ENCODE results near the gene RNU1-1.
A peak's percentile ranks its signal among the peaks of the same experiment; 100 is the strongest.
"Not testable (repeated sequence)": the region's sequence is repeated elsewhere in the genome, so short reads cannot be mapped to it uniquely, and the experiment has no call there.

Gene RNU1-1

DNA sequence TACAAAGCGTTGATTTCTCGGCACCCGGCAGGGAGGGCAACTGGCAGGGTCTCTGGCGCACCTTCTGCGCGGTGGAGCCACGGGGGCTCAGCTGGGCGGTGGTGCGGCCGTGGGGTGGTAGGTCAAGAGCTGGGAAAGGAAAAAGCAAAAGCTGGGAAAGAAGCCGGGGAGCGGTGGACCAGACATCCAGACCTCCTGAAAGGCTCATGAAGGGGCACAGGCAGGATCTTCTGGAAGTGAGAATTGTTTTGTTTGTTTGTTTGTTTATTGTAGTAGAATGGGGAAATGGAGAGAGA, 7.2 kb upstream of the RNU1-1 start:
- no peak for DNase-seq

DNA sequence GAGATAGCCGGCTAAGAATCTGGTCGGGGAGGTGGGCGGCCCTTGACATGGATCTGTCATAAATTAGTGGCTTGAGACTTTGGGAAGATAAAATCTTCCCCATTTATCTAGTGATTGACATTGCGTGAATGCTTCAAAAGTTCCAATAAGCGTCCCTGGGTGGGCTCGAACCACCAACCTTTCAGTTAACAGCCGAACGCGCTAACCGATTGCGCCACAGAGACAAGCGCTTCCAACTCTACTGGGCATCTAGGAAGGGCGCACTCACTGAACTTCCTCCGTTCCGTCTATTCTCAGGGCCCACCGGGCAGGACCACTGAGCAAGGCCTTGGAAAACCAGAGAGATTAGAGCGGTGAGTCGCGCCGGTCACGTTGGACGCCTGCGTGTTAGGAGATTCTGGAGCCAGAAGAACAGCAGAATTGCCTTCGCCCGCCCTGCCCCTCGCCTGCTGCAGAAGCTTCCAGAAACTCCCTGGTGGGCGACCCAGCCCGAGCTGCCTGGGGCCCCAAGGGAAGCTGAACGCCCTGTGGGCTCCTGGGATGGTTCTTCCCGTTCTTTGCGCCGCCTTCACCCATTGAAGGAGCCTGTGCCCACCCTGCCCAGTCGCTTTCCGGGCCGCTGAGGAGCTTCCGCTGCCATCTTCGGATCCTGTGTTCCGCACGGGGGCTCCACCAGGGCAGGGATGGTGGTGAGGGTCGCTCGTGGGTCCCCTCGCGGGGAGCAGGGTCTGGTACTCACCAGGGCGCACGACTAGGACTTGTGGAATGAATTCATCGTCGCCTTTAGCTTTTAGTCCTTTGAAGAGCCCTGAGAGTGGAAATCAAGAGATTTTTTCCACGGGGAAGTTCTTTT, 6.6 kb upstream of the RNU1-1 start:
- not testable (repeated sequence) for DNase-seq

DNA sequence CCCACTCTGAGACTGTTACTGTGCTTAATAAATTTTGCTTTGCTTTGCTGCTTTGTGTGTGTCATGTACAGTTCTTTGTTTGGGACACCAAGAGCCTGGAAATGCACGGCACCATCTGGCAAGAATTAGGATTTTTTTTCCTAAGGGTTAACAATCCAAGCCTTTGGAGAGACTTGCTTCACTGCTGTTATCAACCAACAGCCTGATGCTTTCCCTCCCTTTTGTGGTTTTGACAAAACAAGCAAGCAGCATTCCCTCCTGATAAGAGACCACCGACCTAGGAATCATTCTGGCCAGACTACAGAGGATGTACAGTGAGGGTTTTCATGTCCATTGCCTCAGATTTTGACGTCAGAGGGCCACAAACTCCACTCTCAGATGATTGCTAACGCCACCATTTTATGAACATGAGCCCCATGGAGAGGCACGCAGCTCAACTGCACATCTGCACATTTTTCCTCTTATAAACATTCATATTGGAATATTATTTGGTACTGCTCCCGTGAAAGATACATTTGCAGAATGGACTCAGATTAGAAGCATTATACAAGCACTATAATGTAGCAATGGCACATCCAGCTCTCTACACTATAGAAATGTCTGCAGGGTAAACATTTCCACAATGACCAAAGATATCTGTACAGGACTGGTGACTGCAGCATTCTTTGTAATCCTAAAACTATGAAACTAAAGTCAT, 5.3 kb upstream of the RNU1-1 start:
- DNase-seq: not testable (repeated sequence)

DNA sequence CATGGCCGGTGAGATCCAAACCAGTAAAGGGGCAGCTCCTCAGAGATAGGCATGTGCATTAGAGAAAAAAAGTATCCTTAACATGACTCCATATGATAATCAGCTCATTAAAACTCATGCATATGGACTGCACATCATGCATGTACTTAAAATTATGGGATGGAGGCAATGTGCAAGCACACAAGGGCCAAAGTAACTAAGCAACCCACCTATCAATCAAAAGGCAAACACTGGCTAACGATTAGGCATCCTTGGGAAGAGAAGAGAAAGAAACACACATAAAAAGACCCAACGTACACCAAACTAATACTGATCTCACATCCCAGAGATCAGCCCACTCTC, 4.8 kb upstream of the RNU1-1 start:
- DNase-seq: not testable (repeated sequence)

DNA sequence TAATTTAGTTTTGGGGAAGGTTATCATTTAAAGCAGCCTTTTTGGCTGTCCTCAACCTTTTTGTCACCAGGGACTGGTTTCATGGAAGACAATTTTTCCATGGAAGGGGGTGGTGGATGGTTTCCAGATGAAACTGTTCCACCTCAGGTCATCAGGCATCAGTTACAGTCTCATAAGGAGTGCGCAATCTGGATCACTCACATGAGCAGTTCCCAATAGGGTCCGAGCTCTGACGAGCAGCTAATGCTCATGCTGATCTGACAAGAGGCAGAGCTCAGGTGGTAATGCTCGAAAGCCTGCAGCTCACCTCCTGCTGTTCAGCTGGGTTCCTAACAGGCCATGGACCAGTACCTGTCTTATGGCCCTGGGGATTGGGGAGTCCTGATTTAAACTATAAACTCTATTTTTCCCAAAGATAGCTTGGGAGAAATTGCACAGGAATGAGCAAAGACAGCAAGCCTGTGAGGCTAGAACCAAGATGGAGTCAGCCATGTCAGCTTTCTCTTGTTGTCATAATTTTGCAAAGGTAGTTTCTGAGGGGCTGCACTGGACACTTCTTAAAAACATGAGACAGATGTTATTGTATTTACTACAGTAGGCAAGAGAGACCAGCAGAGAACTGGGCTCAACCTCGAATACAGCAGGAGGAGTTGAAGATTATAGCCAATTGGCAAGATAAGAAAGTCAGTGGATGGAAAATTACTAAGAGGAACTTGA, 2.8 kb upstream of the RNU1-1 start:
- DNase-seq: not testable (repeated sequence)

DNA sequence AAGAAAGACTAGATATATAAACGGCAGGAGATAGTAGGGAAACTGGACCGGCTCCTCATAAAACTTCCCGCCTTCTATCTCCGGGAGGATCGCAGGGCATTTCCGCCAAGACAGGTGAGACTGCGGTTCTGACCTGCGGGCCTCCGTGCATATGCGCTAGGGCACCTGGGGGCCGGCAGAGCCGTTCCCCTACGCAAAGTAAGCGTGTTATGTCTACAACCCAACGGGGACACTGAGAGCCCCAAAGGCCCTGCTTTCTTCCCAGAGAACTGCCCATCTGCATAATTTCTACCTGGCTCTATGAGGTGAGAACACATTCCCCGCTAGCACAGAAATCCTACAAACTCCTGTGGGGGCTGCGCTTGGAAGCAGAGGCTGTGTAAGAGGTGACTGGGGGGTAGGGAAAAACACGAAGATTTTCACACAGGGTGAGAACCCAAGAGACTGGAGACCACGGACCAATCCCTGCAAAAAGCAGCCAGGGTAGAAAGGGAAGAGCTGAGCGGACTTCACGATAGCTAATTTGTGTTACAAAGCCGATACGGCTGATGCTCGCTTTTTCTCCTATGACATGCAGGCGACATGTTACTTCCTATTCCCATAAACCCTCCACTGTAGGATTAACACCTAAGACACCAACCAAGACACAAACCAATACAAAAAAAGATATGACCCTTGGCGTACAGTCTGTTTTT, 526 bp downstream of the RNU1-1 start:
- peak; percentile 99 for DNase-seq

DNA sequence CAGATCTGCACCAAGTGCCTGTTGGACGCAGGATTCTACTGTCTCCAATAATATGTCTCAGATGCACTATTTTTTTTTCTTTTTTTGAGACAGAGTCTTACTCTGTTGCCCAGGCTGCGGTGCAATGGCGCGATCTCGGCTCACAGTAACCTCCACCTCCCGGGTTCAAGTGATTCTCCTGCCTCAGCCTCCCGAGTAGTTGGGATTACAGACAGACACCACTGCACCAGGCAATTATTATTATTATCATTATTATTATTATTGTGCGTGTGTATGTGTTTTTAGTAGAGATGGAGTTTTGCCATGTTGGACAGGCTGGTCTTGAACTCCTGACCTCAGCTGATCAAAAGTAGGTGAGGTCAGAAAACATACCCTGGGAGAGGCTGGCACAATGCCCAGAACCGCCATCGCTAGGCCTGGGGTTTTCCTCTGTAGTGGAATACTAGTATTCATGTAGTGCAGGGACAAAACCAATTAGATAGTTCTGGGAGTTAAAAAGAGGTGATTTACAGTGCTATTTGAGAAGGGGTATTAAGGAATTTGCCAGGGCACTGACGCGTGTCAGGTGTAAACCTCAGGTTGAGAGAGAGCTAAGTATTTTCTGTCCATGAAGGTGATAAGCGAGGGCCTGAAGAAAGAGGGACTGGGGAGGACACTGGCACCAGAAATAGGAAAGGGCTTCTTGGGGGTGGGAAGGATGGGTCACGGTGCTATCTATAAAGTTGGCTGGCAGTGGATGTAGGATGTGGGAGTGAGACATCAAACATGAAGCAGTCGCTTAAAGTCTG, 1.3 kb downstream of the RNU1-1 start:
- peak; percentile 71 for DNase-seq

DNA sequence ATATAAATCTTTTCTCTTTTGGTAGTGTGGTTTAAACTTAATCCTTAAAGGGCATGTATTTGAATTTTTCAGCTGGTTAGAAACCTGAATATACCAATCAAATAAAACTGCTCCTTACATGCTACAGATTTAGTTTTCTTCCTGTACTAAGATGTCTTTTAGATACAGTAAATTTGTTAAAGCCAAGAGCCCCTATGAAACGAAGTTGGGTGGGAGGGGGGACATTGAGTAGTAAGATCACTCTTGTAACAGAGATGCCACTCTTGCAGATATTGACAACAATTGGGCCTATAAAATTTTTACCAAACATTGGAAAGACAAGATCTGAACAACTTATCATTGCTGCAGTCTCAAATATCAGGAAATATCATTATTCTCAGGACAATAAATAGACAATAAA, 2.2 kb downstream of the RNU1-1 start:
- not testable (repeated sequence) for DNase-seq

DNA sequence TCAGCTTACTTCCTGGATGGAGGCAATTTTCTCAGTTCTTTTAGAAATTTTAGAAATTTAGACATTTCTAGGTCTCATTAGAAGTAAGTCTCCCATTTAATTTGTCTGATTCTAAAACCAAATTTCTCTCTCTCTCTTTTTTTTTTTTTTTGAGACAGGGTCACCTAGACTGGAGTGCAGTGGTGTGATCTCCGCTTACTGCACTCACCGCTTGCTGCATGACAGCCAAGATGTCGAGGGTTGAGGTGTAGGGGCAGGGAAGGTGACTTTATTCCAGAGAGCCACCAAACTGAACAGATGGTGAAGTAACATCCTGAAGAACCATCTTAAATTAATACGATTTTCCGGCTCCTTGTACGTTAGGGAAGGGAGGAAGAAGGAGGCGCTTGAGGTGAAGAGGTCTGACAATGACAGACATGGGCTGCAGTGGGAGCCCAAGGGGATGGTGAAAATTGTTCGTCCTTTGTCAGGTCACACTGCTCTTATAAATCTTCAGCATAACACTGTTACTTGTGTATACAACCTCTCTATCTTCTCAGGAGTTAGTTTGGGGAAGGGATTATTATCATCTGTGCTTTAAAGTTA, 5.1 kb downstream of the RNU1-1 start:
- not testable (repeated sequence) for DNase-seq

DNA sequence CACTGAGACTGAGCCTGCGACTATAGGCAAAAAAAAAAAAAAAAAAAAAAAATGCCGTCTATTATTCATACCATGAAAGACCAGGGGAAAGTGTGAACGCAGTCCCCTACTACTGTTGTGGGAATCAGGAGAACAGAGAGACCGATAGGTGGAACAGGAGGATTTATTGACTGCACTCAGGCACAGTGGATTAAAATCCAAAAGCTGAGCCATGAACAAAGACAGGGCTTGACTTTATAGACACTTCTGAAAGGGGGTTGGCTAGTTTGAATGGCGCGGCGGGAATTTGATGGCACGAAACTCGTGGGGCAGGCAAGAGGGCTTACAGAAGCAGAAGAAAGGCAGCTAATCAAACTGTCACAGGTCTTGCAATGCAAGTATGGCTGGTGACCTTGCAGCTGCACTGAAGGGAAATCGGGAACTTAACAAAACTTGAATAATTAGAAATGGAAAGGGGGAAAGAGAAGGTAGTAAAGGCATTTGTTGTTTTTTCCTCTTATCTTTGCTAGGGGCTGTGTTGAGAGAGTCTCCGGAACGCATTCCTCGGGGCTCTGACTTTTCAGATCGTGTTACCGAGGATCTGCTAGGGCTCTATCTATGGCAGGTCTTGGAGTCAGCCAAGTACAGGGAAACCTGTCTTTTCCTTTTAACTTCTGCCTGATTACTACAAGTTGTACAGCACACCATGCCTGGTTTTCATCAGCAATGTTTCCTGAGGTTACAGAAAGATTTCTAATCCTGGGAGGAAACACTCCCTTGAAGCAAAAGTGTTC, 7.5 kb downstream of the RNU1-1 start:
- DNase-seq: not testable (repeated sequence)

DNA sequence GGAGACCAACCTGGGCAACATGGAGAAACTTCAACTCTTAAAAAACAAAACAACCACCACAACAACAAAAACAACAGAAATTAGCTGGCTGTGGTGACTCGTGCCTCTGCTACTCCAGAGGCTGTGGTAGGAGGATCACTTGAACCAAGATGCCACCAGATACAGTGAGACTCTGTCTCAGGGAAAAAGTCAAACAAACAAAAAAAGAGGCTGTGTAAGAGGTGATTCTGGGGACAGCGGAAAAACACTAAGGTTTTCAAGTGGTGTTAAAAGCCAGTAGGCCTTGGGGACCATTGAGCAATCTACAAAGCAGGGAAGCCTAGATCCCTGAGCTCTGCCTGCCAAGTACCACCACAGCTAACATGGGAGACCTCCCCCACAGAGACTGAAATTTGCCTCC, 8.2 kb downstream of the RNU1-1 start:
- not testable (repeated sequence) for DNase-seq

DNA sequence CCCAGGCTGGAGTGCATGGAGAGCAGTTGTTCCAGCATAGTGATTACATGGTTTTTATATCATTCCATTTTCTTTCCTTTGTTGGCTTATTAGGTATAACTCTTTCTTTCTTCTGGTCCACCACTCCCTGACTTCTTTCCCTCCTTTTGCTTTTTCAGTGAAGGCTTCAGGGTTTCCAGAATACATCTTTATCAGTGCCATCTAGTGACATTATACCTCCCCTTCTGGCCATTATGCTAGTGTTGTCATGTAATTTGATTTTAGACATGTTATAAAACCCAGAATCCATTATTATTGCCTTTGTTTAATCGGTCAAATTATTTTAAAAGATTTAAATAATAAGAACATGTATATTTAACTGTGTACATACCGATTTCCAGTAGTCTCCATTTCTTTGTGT, 10.6 kb downstream of the RNU1-1 start:
- DNase-seq: no peak

DNA sequence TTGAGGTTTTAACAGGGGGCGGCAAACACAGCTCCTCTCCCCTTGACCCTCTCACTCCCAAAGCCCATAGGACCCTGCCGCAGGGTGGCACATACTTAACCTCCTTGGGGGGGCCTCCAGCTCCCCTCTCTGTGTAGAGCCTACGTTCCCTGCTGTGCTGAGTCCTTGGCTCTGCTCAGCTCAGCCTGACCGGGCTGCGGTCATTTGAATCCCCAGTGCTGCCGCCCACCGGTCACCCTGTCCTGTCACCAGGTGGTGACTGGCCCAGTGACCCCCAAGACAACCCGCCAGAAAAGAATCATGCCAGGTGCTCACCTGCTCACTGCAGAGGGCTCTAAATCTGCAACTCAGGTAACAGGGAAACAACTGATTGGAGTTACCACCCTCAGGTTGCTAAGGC, 12.6 kb downstream of the RNU1-1 start:
- not testable (repeated sequence) for DNase-seq

DNA sequence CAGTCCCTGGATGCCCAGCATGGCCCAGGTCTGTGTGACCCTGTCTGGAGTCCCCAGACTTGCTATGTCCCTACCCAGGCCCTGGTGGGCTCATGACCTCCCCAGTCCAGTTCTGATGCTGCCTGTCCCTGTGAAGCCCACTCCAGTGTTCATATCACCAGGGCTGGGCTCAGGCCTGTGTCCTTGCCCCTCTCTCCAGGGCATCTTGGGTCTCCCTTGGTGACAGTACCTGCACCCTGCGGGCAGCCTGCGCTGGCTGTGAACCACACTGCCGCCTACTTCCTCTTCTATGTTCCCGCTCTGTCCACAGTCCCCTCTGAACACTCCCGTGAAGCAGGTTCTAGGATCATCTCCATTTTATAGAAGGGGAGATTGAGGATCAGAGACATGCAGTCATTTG, 13.1 kb downstream of the RNU1-1 start:
- not testable (repeated sequence) for DNase-seq

DNA sequence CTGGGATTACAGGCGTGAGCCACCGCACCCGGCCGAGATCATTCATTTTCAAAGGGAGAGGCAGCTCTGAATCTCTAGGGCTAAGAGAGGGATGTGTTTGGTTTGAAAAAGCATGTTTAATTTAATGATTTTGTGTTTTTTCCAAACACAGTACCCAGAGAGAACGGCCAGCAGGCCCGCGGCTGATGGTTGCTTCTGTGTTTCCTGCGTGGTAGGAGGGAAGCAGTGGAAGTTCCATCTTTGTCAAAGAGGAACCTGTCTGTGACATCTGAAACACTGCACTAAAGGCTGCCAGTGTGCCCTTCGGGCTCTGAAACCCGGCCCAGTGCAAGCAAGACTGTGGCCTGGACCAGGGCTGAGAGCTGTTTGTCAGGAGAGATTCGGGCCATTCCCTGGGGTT, 13.6 kb downstream of the RNU1-1 start:
- not testable (repeated sequence) for DNase-seq

DNA sequence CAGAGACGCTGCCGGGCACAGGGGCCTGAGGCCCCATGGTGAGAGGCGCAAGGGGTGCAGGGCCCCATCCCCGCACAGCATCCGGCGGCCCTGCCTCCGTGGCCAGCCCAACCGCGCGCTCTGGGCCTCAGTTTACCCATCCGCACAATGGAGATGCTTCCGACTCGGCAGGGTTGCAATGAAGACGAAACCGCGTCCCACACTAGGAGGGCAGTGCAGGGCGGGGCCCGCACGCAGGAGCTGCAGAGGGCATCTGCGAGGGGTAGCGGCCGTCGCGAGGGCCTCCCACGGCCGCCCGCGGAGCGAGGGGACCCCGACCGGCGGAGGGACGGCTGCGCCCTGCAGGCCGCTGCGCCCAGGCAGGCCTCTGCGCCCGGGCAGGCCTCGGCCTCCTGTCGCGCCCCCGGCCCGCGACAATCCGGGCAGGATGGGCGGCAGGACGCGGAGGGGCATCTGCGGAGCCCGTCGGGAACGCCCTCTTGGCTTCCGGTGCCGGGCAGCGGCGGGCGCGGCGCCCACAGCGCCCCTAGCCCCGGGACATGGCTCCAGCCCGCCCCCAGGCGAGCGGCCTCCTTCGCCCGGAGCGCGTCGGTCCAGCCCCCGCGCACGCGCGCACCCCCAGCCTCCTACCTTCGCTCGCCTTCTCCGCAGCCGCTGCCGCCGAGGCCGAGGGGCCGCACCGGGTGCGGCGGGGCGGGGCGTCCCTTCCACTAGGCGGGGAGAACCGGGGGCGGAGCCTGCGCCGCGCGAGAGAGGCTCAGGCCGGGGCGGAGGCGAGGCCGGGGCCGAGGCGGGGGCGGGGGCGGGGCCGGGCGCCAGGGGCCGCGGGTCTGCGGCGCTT, 15.3 kb downstream of the RNU1-1 start:
- DNase-seq: peak; percentile 68

DNA sequence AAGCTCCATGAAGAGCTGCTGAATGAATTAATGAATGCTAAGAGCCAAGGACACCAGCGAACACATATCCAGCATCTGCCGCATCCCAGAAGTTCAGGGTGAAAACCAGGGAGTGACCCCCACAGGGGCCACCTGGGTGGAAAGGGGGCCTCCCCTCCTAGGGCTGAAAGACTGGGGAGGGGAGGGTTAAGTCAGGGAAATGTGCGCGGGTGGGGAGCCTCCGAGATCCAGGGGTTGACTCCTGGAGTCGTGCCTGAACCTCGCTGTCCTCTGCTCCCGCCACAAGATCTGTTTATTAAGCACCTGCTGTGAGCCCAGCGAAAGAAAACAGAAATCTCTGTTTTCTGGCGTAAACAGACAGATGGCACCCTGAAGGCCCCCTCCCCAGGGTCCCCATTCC, 16.0 kb downstream of the RNU1-1 start:
- DNase-seq: not testable (repeated sequence)

DNA sequence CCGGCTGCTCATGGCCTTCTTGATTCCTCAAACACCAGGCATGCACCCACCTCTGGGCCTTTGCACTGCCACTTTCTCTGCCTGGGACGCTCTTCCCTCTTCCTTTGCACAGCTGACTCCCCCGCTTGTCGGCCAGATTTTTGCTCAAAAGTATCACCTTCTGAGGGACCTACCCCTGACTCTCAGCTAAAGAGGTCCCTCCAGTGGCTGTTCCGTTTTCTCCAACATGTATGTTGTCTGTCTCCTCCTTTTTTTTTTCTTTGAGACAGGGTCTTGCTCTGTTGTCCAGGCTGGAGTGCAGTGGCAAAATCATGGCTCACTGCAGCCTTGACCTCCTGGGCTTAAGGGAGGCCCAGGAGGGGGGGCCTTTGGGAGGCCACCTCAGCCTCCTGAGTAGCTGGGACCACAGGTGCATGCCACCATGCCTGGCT, 16.6 kb downstream of the RNU1-1 start:
- DNase-seq: not testable (repeated sequence)

DNA sequence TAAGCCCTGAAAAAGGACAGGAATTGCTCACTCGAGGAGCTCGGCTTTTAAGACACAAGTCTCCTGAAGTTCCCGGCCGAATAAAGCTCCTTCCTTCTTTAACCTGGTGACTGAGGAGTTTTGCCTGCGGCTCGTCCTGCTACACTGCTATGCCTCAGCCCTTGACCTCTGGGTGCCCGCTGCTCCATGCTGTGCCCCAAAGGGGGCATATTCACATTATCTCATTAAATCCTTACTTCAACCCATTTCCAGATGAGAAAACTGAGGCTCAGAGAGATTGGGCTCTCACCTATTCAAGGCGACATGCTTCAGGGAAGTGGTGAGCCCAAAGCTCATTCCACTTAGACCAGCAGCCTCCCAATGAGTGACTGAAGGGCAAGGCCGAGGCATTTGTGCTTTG, 20.4 kb downstream of the RNU1-1 start:
- DNase-seq: not testable (repeated sequence)

DNA sequence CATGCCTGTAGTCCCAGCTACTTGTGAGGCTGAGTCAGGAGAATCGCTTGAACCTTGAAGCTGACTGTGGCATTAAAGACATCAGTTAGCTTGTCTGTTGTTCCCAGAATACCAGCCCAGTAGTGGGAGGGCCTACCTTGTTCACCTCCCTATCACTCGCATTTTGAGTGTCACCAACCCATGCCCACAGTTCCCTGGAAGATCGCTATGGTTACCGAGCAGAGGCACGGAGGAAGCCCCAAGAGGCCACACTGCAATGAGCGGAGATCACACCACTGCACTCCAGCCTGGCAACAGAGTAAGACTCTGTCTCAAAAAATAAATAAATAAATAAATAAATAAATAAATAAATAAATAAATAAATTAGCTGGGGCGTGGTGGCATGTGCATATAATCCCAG, 21.1 kb downstream of the RNU1-1 start:
- not testable (repeated sequence) for DNase-seq

Measured in NCI-H446 treated with DMSO at 0.1 percent for 48 hours (cell line).